Stimulated activated CD4-positive, alpha-beta T cell treated with anti-CD3 and anti-CD28 coated beads, Interleukin-12 subunit alpha, Interleukin-12 subunit beta, amount 100 ng/mL, for 4 hours (primary cell): Measurements from ENCODE around the gene CDC42BPA.
"Not testable (repeated sequence)": the region's sequence is repeated elsewhere in the genome, so short reads cannot be mapped to it uniquely, and the experiment has no call there.

Experiments used
- DNase-seq: peaks from one replicate; pipeline ENCODE4 v3.0.0-alpha.2; 2020

Gene CDC42BPA

DNA sequence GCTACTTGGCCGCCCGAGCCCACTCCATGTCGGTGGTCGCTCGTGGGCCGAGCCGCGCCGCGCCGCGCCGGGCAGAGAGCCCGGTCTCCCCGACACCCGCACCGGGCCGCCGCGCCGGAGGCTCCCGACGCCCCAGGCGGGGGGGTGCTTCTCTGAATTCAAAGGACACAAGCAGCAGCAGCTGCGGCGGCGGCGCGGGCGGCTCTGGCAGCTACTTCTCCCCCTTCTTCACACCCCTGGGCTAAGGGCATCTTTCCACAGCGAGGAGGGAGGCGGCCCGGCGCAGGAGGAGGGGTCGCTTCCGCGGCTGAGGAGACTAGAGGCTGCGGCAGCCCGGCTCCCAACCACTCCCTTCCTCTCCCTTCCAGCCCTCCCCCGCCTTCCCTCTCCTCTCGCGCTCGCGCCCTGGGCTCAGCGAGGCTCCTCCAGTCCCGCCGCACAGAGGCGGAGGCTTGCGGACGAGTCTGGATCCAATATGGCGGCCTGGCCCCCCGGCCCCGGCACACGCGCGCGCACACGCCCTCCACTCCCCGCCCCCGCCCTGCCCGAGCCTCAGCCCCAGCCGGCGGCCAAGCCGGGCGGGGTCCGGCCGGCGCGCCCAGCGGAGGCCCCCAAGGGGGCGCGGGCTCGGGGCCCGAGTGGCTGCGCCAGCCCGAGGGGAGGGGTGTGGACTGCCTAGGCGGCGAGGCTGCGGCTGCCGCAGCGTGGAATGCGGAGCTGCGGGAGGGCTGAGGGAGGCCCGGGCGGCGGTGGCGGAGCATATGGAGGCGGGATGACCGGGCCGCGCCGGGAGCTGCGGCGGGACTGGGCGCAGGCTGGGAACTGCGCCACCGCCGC, at the start of gene CDC42BPA:
Gene CDC42BPA (minus strand): TSS at position 477 of the 837 bp plus-strand sequence. CDS start 1,310 bp downstream, outside the sequence.
- DNase-seq: peak; percentile 27

GRCh38 chr1:227368009-227368408, 49.7 kb upstream of the CDC42BPA start:
- DNase-seq: no peak

DNA sequence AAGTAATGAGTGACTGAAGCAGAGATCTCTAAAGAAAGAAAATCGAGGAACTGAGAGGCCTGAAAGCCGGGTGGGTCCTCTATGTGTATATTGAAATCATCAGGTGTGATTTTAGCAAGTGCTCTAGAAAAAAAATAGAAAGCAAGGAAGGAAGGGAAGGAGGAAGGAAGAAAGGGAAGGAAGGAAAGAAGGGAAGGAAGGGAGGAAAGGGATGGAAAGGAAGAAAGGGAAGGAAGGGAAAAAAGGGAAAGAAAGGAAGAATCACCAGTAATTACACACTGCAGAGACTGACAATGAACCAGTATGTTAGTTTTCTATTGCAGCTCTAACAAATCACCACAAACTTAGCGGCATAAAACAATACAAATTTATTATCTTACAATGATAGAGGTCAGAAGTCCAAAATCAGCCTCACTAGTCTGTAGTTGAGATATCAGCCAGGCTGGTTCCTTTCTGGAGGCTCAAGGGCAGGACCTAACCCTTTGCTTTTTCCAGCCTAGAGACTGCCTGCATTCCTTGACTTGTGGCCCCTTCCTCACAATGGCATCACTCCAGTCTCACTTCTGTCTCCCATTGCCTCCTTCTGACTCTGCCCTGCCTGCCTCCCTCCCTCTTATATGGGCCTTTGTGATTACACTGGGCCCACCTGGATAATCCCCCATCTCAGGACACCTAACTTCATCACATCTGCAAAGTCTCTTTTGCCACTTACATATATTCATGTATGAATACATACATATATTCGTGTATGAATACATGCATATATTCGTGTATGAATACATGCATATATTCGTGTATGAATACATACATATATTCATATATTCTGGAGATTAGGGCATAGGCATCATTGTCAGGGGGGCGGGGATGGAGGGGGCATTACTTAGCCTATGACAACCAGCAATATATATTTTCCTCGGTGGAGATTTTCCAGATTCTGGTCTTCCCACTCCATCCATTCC, 47.5 kb upstream of the CDC42BPA start:
- DNase-seq: no peak

GRCh38 chr1:227364657-227365056, 46.4 kb upstream of the CDC42BPA start:
- DNase-seq: no peak

- no peak for DNase-seq
These were observed 45.5 kb upstream of the CDC42BPA start for GRCh38 chr1:227363825-227364224.

DNA sequence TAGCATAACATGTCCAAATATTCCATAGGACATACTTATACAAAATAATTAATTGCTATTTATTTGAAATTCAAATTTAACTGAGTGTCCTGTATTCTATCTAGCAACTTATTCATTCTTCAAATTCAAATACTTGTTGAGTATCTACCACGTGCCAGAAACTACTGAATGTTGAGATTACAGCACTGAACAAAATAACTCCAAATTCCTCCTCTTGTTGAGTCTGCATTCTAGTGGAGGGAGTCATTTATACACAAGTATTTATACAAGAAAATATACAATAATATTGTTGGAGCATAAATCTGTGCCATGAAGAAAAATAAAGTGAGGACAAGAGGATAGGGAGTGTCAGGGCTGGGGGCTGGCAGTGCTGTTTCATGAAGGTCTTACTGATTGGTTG, 43.7 kb upstream of the CDC42BPA start:
- no peak for DNase-seq

DNA sequence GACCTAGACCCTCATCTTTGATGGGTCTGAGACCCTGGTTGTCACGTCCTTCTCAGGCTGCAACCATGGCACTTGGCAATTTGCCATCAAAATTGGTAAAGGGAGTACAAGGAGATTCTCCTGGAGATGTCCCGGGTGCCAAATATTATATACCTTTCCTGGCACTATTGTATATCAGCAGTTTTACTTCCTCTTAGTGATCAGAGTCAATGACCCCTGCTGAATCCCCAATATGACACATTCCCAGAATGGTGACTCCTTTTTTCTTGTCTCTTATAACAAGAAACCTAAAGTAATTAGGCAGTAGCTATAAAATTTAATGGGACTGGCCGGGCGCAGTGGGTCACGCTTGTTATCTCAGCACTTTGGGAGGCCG, 39.6 kb upstream of the CDC42BPA start:
- DNase-seq: no peak

- no peak for DNase-seq
These were observed 39.1 kb upstream of the CDC42BPA start for GRCh38 chr1:227357171-227357926.

- no peak for DNase-seq
These were observed 38.4 kb upstream of the CDC42BPA start for GRCh38 chr1:227356620-227357146.

GRCh38 chr1:227355542-227356245, 37.4 kb upstream of the CDC42BPA start:
- DNase-seq: no peak

DNA sequence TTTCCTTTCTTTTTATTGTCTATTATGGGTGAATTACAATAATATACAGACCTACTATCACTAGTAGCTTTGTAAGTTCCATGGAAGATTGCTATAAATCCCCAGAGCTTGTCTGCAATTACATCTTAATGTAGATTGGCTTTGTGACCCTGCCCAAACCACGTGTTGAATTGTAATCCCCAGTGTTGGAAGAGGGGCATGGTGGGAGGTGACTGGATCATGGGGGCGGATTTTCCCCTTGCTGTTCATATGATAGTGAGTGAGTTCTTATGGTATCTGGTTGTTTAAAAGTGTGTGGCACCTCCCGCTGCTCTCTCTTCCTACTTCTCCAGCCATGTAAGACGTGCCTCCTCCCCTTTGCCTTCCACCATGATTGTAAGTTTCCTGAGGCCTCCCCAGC, 34.9 kb upstream of the CDC42BPA start:
- DNase-seq: no peak

GRCh38 chr1:227352164-227352563, 33.9 kb upstream of the CDC42BPA start:
- DNase-seq: not testable (repeated sequence)

DNA sequence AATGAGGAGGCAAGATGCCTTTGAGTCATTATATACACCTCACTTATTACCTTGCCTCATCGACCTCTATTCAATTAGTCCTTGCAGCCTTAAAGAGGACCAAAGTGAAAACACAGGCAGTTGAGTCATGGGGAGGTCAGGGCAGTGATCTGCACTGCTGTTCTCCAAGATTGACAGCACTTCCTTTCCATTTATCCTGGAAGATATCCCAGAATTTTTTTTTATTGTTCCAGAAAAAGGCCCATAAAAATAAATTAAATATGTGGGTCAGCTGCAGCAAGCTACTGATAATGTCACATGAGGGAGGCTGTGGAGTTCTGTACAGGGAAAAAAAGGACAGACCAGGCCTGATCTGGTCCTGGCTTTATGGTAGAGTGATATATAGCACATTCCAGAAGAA, 33.2 kb upstream of the CDC42BPA start:
- no peak for DNase-seq

DNA sequence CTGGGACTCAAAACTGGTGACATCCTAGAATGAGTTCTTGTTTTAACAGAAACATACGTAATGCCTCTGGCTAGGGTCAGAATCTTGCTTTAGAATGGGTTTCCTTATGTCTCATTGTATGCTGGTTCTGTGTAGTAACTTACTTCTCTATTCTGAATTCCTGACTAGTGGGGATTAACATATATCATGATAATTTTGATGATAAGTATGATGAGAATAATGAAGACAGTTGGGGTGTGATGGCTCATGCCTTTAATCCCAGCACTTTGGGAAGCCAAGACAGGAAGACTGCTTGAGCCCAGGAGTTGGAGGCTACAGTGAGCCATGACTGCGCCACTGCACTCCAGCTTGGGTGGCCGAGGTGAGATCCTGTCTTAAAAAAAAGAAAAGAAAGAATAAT, 31.7 kb upstream of the CDC42BPA start:
- DNase-seq: no peak

DNA sequence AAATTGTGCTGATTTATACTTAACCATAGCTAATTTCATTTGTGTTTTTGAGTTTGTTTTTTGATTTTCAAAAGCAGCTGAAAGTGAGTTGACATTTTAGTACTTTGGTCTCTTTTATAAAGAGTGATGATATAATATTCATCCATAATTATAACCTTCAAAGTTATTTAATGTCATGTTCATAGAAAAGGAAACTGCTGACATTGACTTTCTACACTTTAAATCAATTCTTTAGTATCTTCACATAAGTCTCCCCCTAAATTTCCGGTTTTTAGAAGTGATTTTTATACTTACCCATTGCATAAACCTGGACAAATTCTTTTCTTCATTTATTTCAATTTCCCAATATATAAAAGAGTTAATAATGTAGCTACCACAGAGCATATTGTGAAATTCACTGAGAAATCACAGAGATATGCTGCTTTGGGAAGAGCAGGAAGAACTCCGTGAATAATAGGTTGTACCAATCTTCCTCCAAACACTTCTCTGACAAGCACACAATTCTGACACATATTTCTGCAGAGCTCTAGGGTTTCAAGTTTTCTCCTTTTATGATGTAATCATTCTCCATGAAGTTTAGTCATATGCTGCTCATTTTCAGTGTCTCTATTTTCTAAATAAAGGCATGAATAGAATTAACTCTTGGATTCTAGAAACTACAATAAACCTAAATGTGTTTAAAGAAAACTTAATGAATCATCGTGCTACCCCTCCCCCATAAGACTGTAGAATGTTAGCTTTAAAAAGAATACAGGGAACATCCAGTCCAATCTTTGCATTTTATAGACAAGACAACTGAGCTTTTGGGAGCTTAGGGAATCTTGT, 25.6 kb upstream of the CDC42BPA start:
- no peak for DNase-seq

- no peak for DNase-seq
These were observed 24.9 kb upstream of the CDC42BPA start for GRCh38 chr1:227343206-227343605.

- DNase-seq: no peak
These were observed 24.0 kb upstream of the CDC42BPA start for GRCh38 chr1:227342075-227342829.

GRCh38 chr1:227336136-227336535, 17.8 kb upstream of the CDC42BPA start:
- not testable (repeated sequence) for DNase-seq

DNA sequence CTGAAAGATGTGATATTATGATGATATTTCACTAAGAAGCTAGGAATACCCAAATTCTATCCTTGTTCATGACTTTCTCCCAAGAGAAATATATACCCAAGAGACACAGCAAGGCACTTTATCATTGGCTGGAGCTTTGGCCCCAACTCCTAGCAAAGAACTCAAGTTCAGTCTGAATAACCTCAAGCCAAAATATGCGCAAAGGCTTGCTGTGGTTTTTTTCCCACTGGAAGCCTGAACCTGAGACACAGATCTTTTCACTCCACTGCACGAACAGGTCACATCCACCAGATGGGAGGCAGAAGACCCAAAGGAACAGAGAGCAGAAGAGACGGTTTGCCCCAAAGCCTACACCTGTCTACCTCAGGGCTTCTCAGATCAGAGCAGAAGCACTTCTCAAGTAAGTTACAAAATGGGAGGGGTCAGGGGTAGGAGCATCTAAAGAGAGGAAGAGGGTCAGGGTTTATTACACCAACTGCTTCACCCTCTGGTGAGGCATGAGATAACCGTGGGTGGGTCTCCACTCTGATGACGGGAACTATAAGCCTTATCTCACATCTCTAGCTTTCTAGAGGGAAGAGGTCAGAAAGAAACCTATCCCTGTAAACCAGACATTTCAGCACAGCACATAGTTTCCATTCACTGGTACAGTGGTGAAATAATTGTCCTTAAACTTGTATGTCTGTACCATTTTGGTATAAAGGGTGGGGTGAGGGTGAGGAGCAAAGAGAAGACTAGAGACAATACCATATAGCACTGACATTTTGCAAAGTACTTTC, 17.1 kb upstream of the CDC42BPA start:
- no peak for DNase-seq

GRCh38 chr1:227333423-227333822, 15.1 kb upstream of the CDC42BPA start:
- no peak for DNase-seq
